Common myeloid progenitor, CD34-positive (primary cell): ENCODE results near the gene CFAP410.

Experiments used
- CTCF ChIA-PET: fragments of 350-600 bp; sonication (Branson Sonifier 250); formaldehyde crosslinking; loops from one replicate; lab custom pipeline; 2021; ENCODE audit warnings: antibody characterized with exemption; lab: Charles Lee
- POLR2A ChIA-PET: fragments of 350-600 bp; sonication (Branson Sonifier 250); formaldehyde crosslinking; loops from one replicate; lab custom pipeline; 2021; ENCODE audit warnings: antibody characterized with exemption; lab: Charles Lee
- DNase-seq, 3 donors: peaks; one replicate each; pipeline versions ENCODE4 v3.0.0 to v3.0.0-alpha.2; 2013
- H3K27ac ChIP-seq, 2 experiments: 1 replicate in 1 of 2; 2 replicates in 1 of 2; pipeline ENCODE4 v1.7.0; 2013; ENCODE audit warnings: inconsistent platforms in 2 of 2, low read length in 2 of 2, mild to moderate bottlenecking in 2 of 2, low read depth in 1 of 2, moderate library complexity in 1 of 2; ENCODE audit not compliant: severe bottlenecking in 2 of 2, insufficient read depth in 1 of 2, poor library complexity in 1 of 2
- H3K27me3 ChIP-seq, 5 experiments: replicated peaks in 2 of 5; 1 replicate in 3 of 5; 2 replicates in 2 of 5; pipeline versions ENCODE4 v1.6.1 to v1.7.0; 2013; ENCODE audit warnings: low read length in 4 of 5, mild to moderate bottlenecking in 2 of 5, moderate library complexity in 2 of 5, inconsistent platforms in 1 of 5; ENCODE audit not compliant: insufficient read depth in 5 of 5, control insufficient read depth in 4 of 5
- H3K36me3 ChIP-seq, 4 experiments: 1 replicate in 2 of 4; 2 replicates in 2 of 4; pipeline versions ENCODE4 v1.6.1 to v1.7.0; 2013; ENCODE audit warnings: low read length in 3 of 4, control low read depth in 1 of 4, mild to moderate bottlenecking in 1 of 4; ENCODE audit not compliant: control insufficient read depth in 4 of 4, insufficient read depth in 4 of 4
- H3K4me1 ChIP-seq, 4 experiments: 1 replicate in 3 of 4; 2 replicates in 1 of 4; pipeline versions ENCODE4 v1.6.1 to v1.7.1; 2013; ENCODE audit warnings: low read length in 3 of 4, mild to moderate bottlenecking in 3 of 4, control low read depth in 1 of 4, inconsistent platforms in 1 of 4, moderate library complexity in 1 of 4; ENCODE audit not compliant: control insufficient read depth in 4 of 4, insufficient read depth in 4 of 4; ENCODE audit errors: control extremely low read depth in 1 of 4
- H3K4me3 ChIP-seq, 7 experiments: 1 replicate in 4 of 7; 2 replicates in 3 of 7; pipeline versions ENCODE4 v1.5.1 to v1.7.0; 2013; ENCODE audit warnings: mild to moderate bottlenecking in 7 of 7, low read length in 6 of 7, moderate library complexity in 6 of 7, inconsistent platforms in 2 of 7, low read depth in 2 of 7, control low read depth in 1 of 7; ENCODE audit not compliant: insufficient read depth in 4 of 7, control insufficient read depth in 1 of 7; ENCODE audit errors: extremely low read depth in 1 of 7
- H3K9me3 ChIP-seq, 5 experiments: 1 replicate in 4 of 5; 2 replicates in 1 of 5; pipeline versions ENCODE4 v1.6.1 to v1.7.1; 2013; ENCODE audit warnings: low read length in 4 of 5, mild to moderate bottlenecking in 2 of 5, inconsistent platforms in 1 of 5, low read depth in 1 of 5, moderate library complexity in 1 of 5; ENCODE audit not compliant: control insufficient read depth in 4 of 5, insufficient read depth in 2 of 5; ENCODE audit errors: control extremely low read depth in 1 of 5
- WGBS: methylation state at CpG from one replicate; pipeline ENCODE4 v1.1.5; 2013; ENCODE audit not compliant: insufficient coverage; 5-methylcytosine and 5-hydroxymethylcytosine counted together

The CFAP410 gene

GRCh38 chr21:44326716-44327602 is 12.2 kb downstream of the CFAP410 start:
- ChIA-PET CTCF (no interaction called here), POLR2A (no interaction called here)
- peaks cover 4 to 71% (median 39%) of the 10 kb centered on the region in 4 experiments for H3K36me3 ChIP-seq
- no peak for DNase-seq
- H3K4me1 ChIP-seq = no peaks in the 10 kb centered on the region
- H3K27ac ChIP-seq = no peak overlapping the region
- 93% methylated on average over 17 of the region's 26 CpGs for WGBS
- H3K9me3 ChIP-seq = no peaks in the 10 kb centered on the region
- H3K27me3 ChIP-seq = no peaks in the 10 kb centered on the region
- no peak overlapping the region for H3K4me3 ChIP-seq

DNA sequence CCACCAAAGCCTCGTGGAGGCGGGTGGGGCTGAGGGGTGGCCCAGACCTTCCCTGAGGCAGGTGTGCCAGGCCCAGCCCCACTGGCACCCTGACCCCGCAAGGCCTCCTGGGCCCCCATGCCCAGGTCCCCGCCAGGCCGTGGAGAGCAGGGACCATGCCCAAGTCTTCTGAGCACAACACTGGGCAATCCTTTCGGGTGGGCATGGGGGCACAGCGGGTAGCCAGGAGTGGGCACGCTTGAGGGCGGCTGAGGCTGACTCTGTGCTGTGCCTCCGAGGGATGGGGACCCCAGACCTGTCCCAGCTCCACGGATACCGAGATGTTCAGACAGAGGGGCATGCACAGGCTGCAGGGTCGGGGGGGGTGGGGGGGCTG is 12.9 kb downstream of the CFAP410 start:
- no peak for DNase-seq
- Histone ChIP-seq H3K27ac (no peak overlapping the region), H3K4me3 (no peak overlapping the region), H3K36me3 (peaks cover 4 to 74% (median 42%) of the 10 kb centered on the region in 4 experiments), H3K9me3 (no peaks in the 10 kb centered on the region), H3K4me1 (no peaks in the 10 kb centered on the region), H3K27me3 (no peaks in the 10 kb centered on the region)
- CTCF ChIA-PET = no interaction called here
- POLR2A ChIA-PET = no interaction called here
- WGBS = 92% methylated on average over 13 of the region's 13 CpGs

DNA sequence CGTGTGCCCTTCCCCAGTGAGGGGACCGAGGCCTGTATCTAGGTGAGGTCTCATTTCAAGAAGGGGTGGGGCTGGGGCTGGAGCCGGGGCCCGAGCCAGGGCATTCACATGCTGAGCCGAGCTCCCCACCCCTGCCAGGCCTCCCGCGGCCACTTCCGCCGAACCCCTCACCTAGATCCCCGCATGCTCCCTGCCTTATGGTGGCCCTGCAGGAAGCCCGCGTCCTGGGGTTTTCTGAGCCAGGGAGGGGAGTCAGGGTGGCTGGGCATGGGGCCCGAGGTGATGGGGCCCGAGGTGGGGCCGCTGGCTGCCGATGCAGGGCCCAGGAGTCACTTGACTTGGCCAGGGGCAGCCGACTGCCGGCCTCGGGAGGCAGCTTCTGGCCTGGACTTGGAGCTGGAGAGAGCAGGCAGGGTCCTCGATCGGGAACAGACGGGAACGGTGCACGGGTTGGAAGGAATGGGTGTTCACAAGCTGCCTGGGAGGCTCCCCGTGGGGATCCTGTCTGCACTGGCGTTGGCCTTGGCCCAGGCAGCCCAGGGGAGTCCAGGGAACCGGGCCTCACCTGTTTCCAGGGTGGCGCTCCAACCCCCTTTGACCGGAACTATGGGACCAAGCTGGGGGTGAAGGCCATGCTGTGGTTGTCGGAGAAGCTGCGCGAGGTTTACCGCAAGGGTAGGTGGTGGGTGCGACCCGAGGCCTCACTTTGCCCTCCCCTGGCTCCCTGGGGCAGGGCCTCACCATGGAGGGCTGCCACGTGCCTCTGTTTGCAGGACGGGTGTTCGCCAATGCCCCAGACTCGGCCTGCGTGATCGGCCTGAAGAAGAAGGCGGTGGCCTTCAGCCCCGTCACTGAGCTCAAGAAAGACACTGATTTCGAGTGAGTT is 13.6 kb downstream of the CFAP410 start:
- Histone ChIP-seq H3K36me3 (peaks cover 4 to 79% (median 45%) of the 10 kb centered on the region in 4 experiments), H3K9me3 (no peaks in the 10 kb centered on the region), H3K4me3 (no peak overlapping the region), H3K27me3 (no peaks in the 10 kb centered on the region), H3K27ac (no peak overlapping the region), H3K4me1 (no peaks in the 10 kb centered on the region)
- POLR2A ChIA-PET = no interaction called here
- no peak for DNase-seq
- 92% methylated on average over 43 of the region's 44 CpGs for WGBS
- CTCF ChIA-PET = no interaction called here

GRCh38 chr21:44324854-44325107 is 14.4 kb downstream of the CFAP410 start:
- POLR2A ChIA-PET = no interaction called here
- DNase-seq = no peak
- H3K36me3 ChIP-seq = peaks cover 5 to 85% (median 49%) of the 10 kb centered on the region in 4 experiments
- no peaks in the 10 kb centered on the region for H3K9me3 ChIP-seq
- WGBS = 91% methylated on average over 11 of the region's 11 CpGs
- no peak overlapping the region for H3K27ac ChIP-seq
- no peaks in the 10 kb centered on the region for H3K4me1 ChIP-seq
- H3K27me3 ChIP-seq = no peaks in the 10 kb centered on the region
- no peak overlapping the region for H3K4me3 ChIP-seq
- CTCF ChIA-PET = interaction anchor here (0.9 kb wide), 1 partner anchor 9 kb away, joined by 3 read pairs; no protein-coding TSS in a partner anchor

DNA sequence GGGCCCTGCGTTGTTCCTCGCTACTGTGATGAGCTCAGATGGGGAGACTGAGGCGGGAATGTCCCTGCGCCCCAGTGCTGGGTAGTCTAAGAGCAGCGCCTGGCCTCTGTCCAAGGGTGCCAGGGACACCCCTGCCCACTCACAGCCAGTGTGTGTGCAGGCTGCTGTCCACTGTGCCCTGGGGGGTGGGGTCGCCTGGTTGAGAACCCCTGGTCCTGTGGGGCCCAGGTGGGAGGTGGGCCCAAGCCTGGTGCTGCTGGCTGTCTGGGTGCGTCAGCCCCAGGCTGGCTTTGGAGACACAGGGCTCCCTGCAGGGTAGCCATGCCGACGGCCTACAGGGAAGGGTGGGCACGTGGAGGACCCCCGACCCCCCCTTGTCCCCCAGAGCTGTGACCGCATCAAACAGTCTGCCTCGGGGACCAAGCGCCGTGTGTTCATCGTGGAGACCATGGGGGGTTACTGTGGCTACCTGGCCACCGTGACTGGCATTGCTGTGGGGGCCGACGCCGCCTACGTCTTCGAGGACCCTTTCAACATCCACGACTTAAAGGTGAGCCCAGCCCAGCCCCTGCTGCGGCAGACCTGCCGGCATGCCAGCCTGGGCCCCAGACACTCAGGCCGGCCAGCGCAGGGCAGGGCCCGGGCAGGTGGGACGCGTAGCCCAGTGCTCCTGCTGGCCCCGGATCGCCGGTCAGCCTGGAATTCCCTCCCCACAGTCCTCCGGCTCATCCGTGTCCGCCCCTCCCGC is 14.9 kb downstream of the CFAP410 start:
- Histone ChIP-seq H3K9me3 (no peaks in the 10 kb centered on the region), H3K27me3 (no peaks in the 10 kb centered on the region), H3K27ac (no peak overlapping the region), H3K4me1 (no peaks in the 10 kb centered on the region), H3K36me3 (peaks cover 5 to 86% (median 54%) of the 10 kb centered on the region in 4 experiments), H3K4me3 (no peak overlapping the region)
- ChIA-PET CTCF (interaction anchor here (0.9 to 1.4 kb wide), 2 partner anchors 9 to 20 kb away, joined by 3 read pairs; no protein-coding TSS in a partner anchor), POLR2A (no interaction called here)
- DNase-seq = no peak
- 98% methylated on average over 36 of the region's 37 CpGs for WGBS

- Histone ChIP-seq H3K27me3 (no peaks in the 10 kb centered on the region), H3K9me3 (no peaks in the 10 kb centered on the region), H3K36me3 (peaks cover 5 to 88% (median 57%) of the 10 kb centered on the region in 4 experiments), H3K4me3 (no peak overlapping the region), H3K27ac (no peak overlapping the region), H3K4me1 (no peaks in the 10 kb centered on the region)
- 93% methylated on average over 18 of the region's 20 CpGs for WGBS
- ChIA-PET POLR2A (no interaction called here), CTCF (interaction anchor here (1.4 kb wide), 1 partner anchor 19 kb away, joined by 3 read pairs; no protein-coding TSS in a partner anchor)
- no peak for DNase-seq
These were observed 15.6 kb downstream of the CFAP410 start for GRCh38 chr21:44323591-44323990.
